SK-N-SH (cell line): ENCODE results near the gene ANAPC2. TPM values are rescaled to one million over a fixed set of nuclear protein-coding genes. Genes with fewer than 3 reads are reported as not detected.

Experiments used
- CTCF ChIA-PET: fragments of 300-600, 350-600 bp; formaldehyde crosslinking; extraction: SDS; loops from one replicate; lab custom pipeline; 2021; lab: Yijun Ruan, JAX
- POLR2A ChIA-PET: fragments of 350-600 bp; sonication (Branson Sonifier 250); formaldehyde crosslinking; extraction: SDS; loops from one replicate; lab custom pipeline; 2020; ENCODE audit warnings: antibody characterized with exemption, inconsistent platforms; lab: Yijun Ruan, JAX
- DNase-seq: peaks from one replicate; pipeline ENCODE4 v3.0.0; 2012
- H2AFZ ChIP-seq: fragments of 200-600 bp; sonication (generic); 2 replicates; pipeline ENCODE4 v1.8.1; 2016; ENCODE audit warnings: antibody characterized with exemption, mild to moderate bottlenecking, low read depth
- H3F3A ChIP-seq: fragments of 200-600 bp; sonication (generic); replicated peaks from 2 replicates; pipeline ENCODE3; 2016; ENCODE audit warnings: antibody characterized with exemption, mild to moderate bottlenecking; ENCODE audit not compliant: insufficient read depth
- H3K27ac ChIP-seq, 2 experiments: fragments of 200-500 bp in 1 of 2; fragments of 200-600 bp in 1 of 2; sonication (Bioruptor generic) in 1 of 2; sonication (generic), shearing (Covaris generic) in 1 of 2; 2 replicates each; pipeline versions ENCODE4 v1.5.1 to v1.6.1; 2014 to 2016; ENCODE audit warnings: low read depth in 2 of 2, inconsistent platforms in 1 of 2, low read length in 1 of 2, mild to moderate bottlenecking in 1 of 2, mixed read lengths in 1 of 2
- H3K27me3 ChIP-seq: fragments of 200-600 bp; sonication (generic), shearing (Covaris generic); 2 replicates; pipeline ENCODE4 v1.6.1; 2016; ENCODE audit warnings: mixed run types; ENCODE audit not compliant: insufficient read depth
- H3K36me3 ChIP-seq, 2 experiments: fragments of 200-500 bp in 1 of 2; fragments of 200-600 bp in 1 of 2; sonication (Bioruptor generic) in 1 of 2; sonication (generic) in 1 of 2; replicated peaks in 1 of 2; 2 replicates each; pipeline versions ENCODE3 to v1.5.1; 2014 to 2016; ENCODE audit warnings: low read length in 1 of 2, mild to moderate bottlenecking in 1 of 2; ENCODE audit not compliant: insufficient read depth in 2 of 2, control insufficient read depth in 1 of 2
- H3K4me1 ChIP-seq, 2 experiments: fragments of 200-500 bp in 1 of 2; fragments of 200-600 bp in 1 of 2; sonication (Bioruptor generic) in 1 of 2; sonication (generic), shearing (Covaris generic) in 1 of 2; 2 replicates each; pipeline versions ENCODE4 v1.5.1 to v1.6.1; 2014 to 2016; ENCODE audit warnings: low read depth in 1 of 2, low read length in 1 of 2, mixed run types in 1 of 2; ENCODE audit not compliant: insufficient read depth in 2 of 2, control insufficient read depth in 1 of 2
- H3K4me2 ChIP-seq: fragments of 200-600 bp; sonication (generic), shearing (Covaris generic); 2 replicates; pipeline ENCODE4 v1.6.1; 2017; ENCODE audit warnings: mixed run types
- H3K4me3 ChIP-seq, 2 experiments: fragments of 200-500 bp in 1 of 2; fragments of 200-600 bp in 1 of 2; sonication (Bioruptor generic) in 1 of 2; sonication (generic), shearing (Covaris generic) in 1 of 2; 2 replicates each; pipeline versions ENCODE4 v1.5.1 to v1.8.1; 2014 to 2016; ENCODE audit warnings: low read depth in 2 of 2, inconsistent platforms in 1 of 2, low read length in 1 of 2, mild to moderate bottlenecking in 1 of 2, mixed read lengths in 1 of 2, moderate library complexity in 1 of 2
- H3K79me2 ChIP-seq: fragments of 200-600 bp; sonication (generic); 2 replicates; pipeline ENCODE4 v1.8.1; 2017; ENCODE audit warnings: mild to moderate bottlenecking; ENCODE audit not compliant: insufficient read depth
- H3K9ac ChIP-seq: fragments of 200-600 bp; sonication (generic); 2 replicates; pipeline ENCODE4 v1.6.1; 2017; ENCODE audit warnings: mixed run types
- H3K9me2 ChIP-seq: fragments of 200-600 bp; sonication (generic); 2 replicates; pipeline ENCODE4 v1.6.1; 2017; ENCODE audit warnings: mixed run types
- H3K9me3 ChIP-seq: fragments of 200-600 bp; sonication (generic); 2 replicates; pipeline ENCODE4 v1.6.1; 2017; ENCODE audit warnings: mixed run types, mild to moderate bottlenecking, moderate library complexity
- H4K20me1 ChIP-seq: fragments of 200-600 bp; sonication (generic); 2 replicates; pipeline ENCODE4 v1.6.1; 2017; ENCODE audit warnings: mild to moderate bottlenecking, mixed run types; ENCODE audit not compliant: insufficient read depth
- CHD2 ChIP-seq: fragments of 150-350 bp; IDR thresholded peaks from 2 replicates; pipeline ENCODE4 v1.6.1; 2018; ENCODE audit warnings: low read length; ENCODE audit not compliant: partially characterized antibody
- CTCF ChIP-seq: fragments of 200-600 bp; sonication (generic); IDR thresholded peaks from 2 replicates; pipeline ENCODE4 v1.6.1; 2017; ENCODE audit warnings: antibody characterized with exemption, mild to moderate bottlenecking, moderate library complexity
- EZH2phosphoT487 ChIP-seq: fragments of 200-600 bp; sonication (generic); IDR thresholded peaks from 2 replicates; pipeline ENCODE4 v1.6.1; 2017; ENCODE audit warnings: low read depth, mixed run types, mild to moderate bottlenecking, antibody characterized with exemption, moderate library complexity, borderline replicate concordance
- FOSL2 ChIP-seq: IDR thresholded peaks from 2 replicates; pipeline ENCODE4 v1.4.0; 2012; ENCODE audit warnings: low read depth, mild to moderate bottlenecking, moderate library complexity, borderline replicate concordance
- FOXJ3 ChIP-seq: sonication (generic); formaldehyde crosslinking; IDR thresholded peaks from 2 replicates; pipeline ENCODE4 v1.5.1; 2020; ENCODE audit warnings: mild to moderate bottlenecking, missing genetic modification reagents
- GABPA ChIP-seq: IDR thresholded peaks from 2 replicates; pipeline ENCODE4 v1.4.0; 2012; ENCODE audit warnings: low read depth, mild to moderate bottlenecking
- GATA2 ChIP-seq: sonication (generic); formaldehyde crosslinking; IDR thresholded peaks from 2 replicates; pipeline ENCODE4 v1.5.0; 2020; ENCODE audit warnings: mild to moderate bottlenecking, missing genetic modification reagents
- IRF3 ChIP-seq: fragments of 150-350 bp; IDR thresholded peaks from 2 replicates; pipeline ENCODE4 v1.6.1; 2016; ENCODE audit warnings: mild to moderate bottlenecking, low read depth, low read length
- JUND ChIP-seq: IDR thresholded peaks from 2 replicates; pipeline ENCODE4 v1.4.0; 2012
- MXI1 ChIP-seq: IDR thresholded peaks from 2 replicates; pipeline ENCODE4 v1.6.1; 2012; ENCODE audit warnings: mild to moderate bottlenecking, low read depth, low read length, improper control_type of control experiment
- NRF1 ChIP-seq: IDR thresholded peaks from 2 replicates; pipeline ENCODE4 v1.6.1; 2012; ENCODE audit warnings: low read depth, mild to moderate bottlenecking, low read length
- PBX3 ChIP-seq: IDR thresholded peaks from 2 replicates; pipeline ENCODE4; 2012
- POLR2AphosphoS5 ChIP-seq: IDR thresholded peaks from 2 replicates; pipeline ENCODE4 v1.6.1; 2012; ENCODE audit warnings: low read depth, low read length
- RAD21 ChIP-seq: IDR thresholded peaks from 2 replicates; pipeline ENCODE4 v1.6.1; 2012; ENCODE audit warnings: mild to moderate bottlenecking, low read length
- REST ChIP-seq: IDR thresholded peaks from 2 replicates; pipeline ENCODE4 v1.6.1; 2012; ENCODE audit warnings: mild to moderate bottlenecking, low read depth, low read length, moderate library complexity
- RFX5 ChIP-seq: IDR thresholded peaks from 2 replicates; pipeline ENCODE4 v1.6.1; 2012; ENCODE audit warnings: mild to moderate bottlenecking, improper control_type of control experiment, low read length
- TCF12 ChIP-seq: IDR thresholded peaks from 2 replicates; pipeline ENCODE4 v1.4.0; 2012
- USF1 ChIP-seq: IDR thresholded peaks from 2 replicates; pipeline ENCODE4 v1.4.0; 2012; ENCODE audit warnings: low read depth, borderline replicate concordance
- YY1 ChIP-seq: IDR thresholded peaks from 2 replicates; pipeline ENCODE4 v1.4.0; 2012; ENCODE audit warnings: low read depth, mild to moderate bottlenecking
- WGBS: methylation state at CpG from one replicate; pipeline ENCODE4 v1.1.6; 2017; ENCODE audit warnings: low lambda C conversion rate; 5-methylcytosine and 5-hydroxymethylcytosine counted together
- polyA plus RNA-seq, 3 experiments: library from polyadenylated mRNA; depleted of rRNA; stranded (reverse); fragments of >200 nt; gene quantifications; 2 replicates each; pipeline ENCODE4 v1.2.3, GENCODE V29; 2012

The ANAPC2 gene
- polyA plus RNA-seq, 1 of the 3 experiments (the other 2 are of a cell fraction) = 35.1 TPM

GRCh38 chr9:137221095-137221505 lies 32.7 kb upstream of the ANAPC2 start:
- H3K27ac ChIP-seq = no peak overlapping the region; a peak in 1 of 4 replicates
- peaks cover 4% of the 10 kb centered on the region for H3F3A ChIP-seq
- no peak for DNase-seq
- H3K27me3 ChIP-seq = no peaks in the 10 kb centered on the region
- ChIA-PET POLR2A (interaction anchor here (1.1 to 2.9 kb wide), 2 partner anchors 20 to 91 kb away, joined by 3 to 12 read pairs; no protein-coding TSS in a partner anchor), CTCF (interaction anchor here (0.9 to 7.7 kb wide), 4 partner anchors 16 to 103 kb away, joined by 3 to 95 read pairs (median 3); no protein-coding TSS in a partner anchor)
- no peak overlapping the region for H3K9ac ChIP-seq
- TF ChIP-seq RAD21 = no peak
- TF ChIP-seq MXI1 = no peak
- TF ChIP-seq REST = no peak
- no peak for TF ChIP-seq GABPA
- TF ChIP-seq POLR2AphosphoS5 = no peak
- no peak for TF ChIP-seq FOXJ3 (CRISPR knock-in tag)
- no peak for TF ChIP-seq CTCF
- TF ChIP-seq RFX5 = no peak
- TF ChIP-seq TCF12 = no peak
- no peak for TF ChIP-seq NRF1
- no peak for TF ChIP-seq CHD2
- TF ChIP-seq PBX3 = no peak
- no peak for TF ChIP-seq JUND
- TF ChIP-seq EZH2phosphoT487 = no peak
- no peak for TF ChIP-seq USF1
- no peak for TF ChIP-seq YY1
- no peak for TF ChIP-seq FOSL2
- no peak for TF ChIP-seq IRF3
- no peak for TF ChIP-seq GATA2 (CRISPR knock-in tag)
- peaks cover 5 to 19% of the 10 kb centered on the region in 2 experiments; a peak in 1 of 4 replicates for H3K4me1 ChIP-seq
- H4K20me1 ChIP-seq = no peaks in the 10 kb centered on the region
- WGBS = 76% methylated on average over 7 of the region's 14 CpGs
- no peaks in the 10 kb centered on the region for H3K9me2 ChIP-seq
- H2AFZ ChIP-seq = no peak overlapping the region
- H3K79me2 ChIP-seq = no peaks in the 10 kb centered on the region
- peaks cover 0 to 1% of the 10 kb centered on the region in 2 experiments for H3K36me3 ChIP-seq
- H3K9me3 ChIP-seq = no peaks in the 10 kb centered on the region
- H3K4me3 ChIP-seq = peak overlapping the region in 1 of 2 experiments; percentile 56; a peak in 2 of 4 replicates
- peak overlapping the region; percentile 73; the same call in 1 of the 2 replicates for H3K4me2 ChIP-seq
